Dedifferentiated amniotic fluid mesenchymal stem cell (primary cell): ENCODE results near the gene CMTM5.
"Not testable (repeated sequence)": the region's sequence is repeated elsewhere in the genome, so short reads cannot be mapped to it uniquely, and the experiment has no call there.

Source experiments
- DNase-seq: peaks from one replicate; pipeline ENCODE4 v3.0.0-alpha.2; 2016; ENCODE audit errors: extremely low spot score

The CMTM5 gene

DNA sequence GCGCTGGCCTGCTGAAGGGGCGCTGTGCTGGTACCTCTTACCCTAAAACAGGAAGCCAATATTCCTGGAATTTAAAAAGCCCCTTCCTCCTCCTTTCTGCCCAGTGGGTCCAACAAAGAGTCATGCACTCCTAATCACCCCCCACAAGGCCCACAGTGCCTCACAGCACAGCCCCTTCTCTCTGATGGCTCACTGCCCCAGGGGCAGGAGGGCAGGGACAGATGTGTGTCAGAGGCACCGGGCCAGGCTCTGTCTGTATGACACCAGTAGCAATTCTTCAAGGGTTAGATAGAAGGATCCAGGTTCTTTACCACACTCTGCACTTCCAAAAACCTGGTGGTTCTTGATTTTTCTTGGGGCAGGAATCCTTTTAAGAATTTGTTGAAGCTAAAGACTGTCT lies 22.3 kb downstream of the CMTM5 start:
- no peak for DNase-seq

DNA sequence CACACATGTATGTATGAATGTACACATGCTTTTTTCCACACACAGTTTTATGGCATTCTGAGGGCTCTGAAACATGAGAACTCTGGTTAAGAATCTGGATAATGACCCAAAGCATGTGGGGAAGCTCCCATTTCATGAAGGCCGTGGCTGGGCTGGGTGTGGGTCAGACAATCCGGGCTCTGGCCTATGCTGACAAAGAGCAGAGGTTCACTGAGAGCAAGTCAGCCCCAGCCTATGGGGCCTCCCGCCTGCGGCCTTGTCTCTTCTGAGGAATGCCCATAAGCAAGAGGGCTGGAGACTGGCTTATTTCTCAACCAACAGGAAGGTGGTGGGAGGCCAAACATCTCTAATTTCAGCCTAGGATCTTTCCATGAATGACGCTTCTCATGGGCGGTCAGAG lies 22.7 kb downstream of the CMTM5 start:
- no peak for DNase-seq

DNA sequence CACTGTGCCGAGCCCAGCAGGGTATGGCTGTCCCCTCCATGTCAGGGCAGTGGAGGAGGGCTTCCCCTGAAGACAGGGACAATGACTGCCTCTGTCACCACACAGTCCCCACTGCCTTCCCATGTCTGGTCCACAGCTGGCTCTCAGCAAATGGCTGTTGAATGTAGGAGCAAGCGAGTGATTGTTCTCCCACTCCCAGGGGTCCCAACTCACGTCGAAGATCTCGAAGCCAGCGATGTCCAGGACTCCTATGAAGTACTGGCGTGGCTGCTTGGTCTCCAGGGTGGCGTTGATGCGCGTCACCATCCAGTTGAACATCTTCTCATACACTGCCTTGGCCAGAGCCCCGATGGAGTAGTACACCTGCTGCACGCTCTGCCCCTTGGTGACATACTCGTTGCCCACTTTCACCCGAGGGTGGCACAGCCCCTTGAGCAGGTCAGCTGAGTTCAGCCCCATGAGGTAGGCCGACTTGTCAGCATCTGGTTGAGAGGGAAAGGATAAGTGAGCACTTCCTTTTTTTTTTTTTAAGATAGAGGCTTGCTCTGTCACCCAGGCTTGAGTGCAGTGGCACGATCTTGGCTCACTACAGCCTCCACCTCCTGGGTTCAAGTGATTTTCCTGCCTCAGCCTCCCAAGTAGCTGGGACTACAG lies 23.8 kb downstream of the CMTM5 start:
- DNase-seq: not testable (repeated sequence)

DNA sequence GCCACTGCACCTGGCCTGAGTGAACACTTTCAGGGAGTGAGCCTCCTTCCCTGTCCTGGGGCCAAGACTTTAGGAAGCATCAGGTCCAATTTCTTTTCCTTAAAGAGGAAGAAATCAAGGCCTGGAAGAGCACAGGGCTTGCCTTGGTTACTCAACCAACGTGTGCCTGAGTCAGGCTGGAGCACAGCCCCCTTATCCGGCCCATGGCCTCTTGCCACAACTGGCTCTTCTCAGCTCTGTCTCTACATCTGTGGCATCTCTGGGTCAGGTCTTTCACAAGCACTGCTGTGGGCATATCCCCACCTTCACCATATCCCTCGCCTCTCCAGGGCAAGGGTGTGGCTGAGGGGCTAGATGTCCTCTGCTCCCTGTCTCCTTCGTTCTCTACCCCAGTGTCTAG lies 24.4 kb downstream of the CMTM5 start:
- no peak for DNase-seq

DNA sequence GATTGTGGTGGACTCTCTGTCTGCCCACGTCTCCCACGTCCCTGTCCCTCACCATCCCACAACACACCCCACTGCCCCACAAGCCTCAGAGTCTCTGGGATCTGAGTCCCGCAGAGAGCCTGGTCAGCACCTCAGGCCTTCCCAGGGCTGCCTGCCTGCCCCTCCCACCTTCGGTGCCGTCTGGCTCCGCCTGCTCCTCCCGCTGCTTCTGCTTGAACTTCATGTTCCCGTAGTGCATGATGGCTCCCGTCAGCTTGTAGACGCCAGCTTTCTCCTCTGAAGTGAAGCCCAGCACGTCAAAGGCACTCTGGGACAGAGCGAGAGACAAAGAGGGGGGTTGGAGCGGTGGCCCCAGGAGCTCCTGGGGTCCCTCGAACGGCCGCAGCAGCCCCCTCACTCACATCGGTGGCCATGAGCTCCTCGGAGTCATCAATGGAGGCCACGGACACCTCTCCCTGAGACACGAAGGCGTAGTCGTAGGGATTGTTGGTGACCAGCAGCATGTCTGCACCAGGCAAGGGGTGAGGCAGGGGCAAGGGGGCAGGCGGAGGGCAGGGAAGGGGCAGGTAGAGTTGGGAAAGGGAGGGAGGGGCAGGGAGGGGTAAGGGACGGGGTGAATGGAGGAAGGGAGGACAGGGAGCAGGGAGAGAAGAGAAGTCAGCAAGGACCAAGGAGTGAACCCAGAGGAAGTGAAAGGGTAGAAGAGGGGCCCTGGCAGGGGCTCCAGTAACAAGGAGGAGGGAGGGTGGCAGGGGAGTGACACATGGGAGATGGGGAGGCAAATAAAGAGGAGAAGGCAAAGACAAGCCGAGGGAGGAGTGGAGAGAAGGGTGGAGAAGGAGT lies 25.7 kb downstream of the CMTM5 start:
- DNase-seq: no peak

DNA sequence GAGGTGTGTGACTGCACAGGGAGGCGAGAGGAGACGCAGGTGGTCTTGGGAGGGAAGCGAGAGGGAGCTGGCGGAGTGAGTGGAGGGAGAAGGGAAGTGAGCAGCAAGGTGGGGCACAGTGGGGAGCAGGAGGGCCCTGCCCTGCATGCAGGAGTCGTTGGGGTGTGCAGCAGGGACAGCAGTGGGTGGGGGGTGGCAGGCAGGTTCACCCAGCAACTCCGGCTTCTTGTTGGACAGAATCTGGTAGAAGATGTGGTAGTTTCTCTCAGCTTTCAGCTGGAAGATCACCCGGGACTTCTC lies 26.2 kb downstream of the CMTM5 start:
- DNase-seq: no peak

DNA sequence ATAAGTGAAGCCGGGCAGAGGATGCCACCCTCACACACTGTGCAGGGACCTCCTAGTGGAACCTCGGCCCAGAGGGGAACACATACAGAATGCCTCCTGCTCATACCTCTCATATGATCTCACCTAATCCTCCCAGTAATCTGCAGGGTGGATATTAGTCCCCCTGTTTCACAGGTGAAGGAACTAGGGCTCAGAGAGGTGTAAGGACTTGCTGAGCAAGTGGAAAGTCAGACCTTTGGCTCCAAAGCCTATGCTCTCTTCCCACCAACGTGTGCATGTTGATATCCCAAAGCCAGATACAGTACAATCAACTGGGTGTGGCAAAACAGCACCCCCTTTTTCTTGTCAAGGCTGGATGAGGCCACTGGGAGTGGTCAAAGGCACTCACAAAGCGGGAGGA lies 27.1 kb downstream of the CMTM5 start:
- no peak for DNase-seq

DNA sequence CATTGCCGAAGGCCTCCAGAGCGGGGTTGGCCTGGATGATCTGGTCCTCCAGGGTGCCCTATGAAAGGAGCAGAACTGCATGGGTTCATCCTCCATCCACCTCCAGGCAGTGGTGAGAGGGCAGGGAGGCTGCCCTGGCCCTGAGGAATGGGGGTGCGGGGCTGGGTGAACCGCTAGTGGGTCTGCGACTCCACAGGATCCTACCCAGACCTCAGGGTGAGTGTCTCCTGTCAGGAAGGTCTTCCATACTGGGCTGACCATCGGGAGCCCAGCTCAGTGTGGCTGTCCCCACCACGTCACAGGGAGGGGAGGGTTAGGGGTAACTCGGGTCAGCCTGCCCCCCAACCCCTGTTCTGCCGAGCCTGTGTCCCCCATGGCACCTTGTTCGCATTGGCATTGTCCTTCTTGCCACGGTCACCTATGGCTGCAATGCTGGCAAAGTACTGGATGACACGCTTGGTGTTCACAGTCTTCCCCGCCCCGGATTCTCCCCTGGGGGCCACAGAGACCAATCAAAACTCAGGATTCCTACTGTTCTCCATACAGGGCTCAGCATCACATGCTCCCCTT lies 27.6 kb downstream of the CMTM5 start:
- no peak for DNase-seq

DNA sequence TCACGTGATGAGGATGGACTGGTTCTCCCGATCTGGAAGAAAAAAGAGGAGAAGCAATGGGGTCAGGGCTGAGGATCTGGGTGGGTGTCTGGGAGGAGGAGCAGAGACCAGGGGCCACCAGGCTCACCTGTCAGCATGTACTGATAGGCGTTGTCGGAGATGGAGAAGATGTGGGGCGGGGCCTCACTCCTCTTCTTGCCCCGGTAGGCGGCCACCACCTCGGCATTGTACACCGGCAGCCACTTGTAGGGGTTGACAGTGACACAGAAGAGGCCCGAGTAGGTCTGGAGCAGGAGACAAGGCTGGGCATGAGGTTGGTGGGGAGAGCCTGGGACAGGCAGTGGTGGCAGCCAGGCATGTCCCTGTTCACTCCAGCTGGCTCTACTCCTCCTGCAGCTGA lies 28.2 kb downstream of the CMTM5 start:
- DNase-seq: no peak

DNA sequence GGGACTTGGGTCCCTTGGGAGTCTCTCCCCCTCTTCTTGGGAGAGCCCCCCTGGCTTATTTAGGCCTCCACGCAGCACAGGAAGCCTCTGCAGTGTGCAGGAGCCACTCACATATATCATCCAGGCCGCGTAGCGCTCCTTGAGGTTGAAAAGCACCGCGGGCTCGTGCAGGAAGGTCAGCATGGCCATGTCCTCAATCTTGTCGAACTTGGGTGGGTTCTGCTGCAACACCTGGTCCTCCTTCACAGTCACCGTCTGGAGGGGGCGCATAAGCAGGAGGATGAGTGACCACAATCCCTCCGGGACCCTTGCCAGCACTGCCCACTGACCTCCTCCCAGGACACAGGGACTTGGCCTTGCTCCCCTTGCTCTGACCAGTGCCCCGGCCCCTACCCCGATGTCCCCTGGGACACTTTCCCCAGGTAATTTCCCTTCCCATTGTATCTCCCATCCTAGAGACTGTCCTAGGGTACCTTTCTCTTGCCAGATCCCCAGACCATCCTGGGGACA lies 28.7 kb downstream of the CMTM5 start:
- DNase-seq: no peak

DNA sequence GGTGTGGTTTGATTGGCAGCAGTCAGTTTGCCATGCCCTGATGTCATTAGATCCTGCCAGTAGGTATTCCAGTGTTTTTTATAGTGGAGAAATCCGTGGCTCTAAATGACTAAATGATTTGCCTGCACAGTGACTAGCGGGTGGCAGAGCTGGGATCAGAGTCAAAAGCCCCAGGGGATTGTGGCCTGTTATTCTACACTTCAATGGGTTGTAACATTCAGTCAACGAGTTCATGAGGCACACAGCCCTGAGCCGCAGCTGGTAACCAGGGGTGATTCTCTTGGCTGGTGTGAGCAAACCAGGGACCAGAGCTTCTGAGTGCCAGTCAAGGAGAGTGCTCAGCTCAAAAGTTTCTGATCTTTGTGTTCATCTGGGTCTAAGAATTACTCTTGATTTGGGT lies 29.4 kb downstream of the CMTM5 start:
- no peak for DNase-seq

DNA sequence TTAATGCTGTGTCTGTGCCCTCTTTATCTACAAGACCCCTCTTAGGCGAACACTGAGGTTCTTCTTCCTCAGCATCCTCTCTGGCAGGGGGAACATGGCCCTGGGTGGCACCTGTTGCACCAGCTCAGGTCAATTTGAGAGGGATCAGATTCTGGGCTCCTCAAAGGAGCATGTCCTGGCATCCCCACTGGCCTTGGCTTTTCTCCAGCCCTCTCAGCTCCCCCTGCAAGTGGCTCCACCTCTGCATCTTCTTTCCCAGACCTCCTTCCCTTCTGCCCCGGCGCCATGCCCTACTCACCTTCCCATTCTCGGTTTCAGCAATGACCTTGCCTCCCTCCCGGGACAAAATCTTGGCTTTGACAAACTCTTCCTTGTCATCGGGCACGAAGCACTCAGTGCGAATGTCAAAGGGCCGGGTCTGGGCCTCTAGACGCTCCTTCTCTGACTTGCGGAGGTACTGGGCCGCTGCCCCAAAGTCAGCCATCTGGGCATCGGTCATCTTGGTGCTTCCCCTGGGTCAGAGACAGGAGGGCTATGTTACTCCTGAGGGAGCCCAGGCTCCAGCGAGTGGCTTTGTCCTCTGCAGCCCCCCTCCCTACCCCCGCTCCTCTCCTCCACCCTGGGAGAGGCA lies 30.0 kb downstream of the CMTM5 start:
- no peak for DNase-seq

DNA sequence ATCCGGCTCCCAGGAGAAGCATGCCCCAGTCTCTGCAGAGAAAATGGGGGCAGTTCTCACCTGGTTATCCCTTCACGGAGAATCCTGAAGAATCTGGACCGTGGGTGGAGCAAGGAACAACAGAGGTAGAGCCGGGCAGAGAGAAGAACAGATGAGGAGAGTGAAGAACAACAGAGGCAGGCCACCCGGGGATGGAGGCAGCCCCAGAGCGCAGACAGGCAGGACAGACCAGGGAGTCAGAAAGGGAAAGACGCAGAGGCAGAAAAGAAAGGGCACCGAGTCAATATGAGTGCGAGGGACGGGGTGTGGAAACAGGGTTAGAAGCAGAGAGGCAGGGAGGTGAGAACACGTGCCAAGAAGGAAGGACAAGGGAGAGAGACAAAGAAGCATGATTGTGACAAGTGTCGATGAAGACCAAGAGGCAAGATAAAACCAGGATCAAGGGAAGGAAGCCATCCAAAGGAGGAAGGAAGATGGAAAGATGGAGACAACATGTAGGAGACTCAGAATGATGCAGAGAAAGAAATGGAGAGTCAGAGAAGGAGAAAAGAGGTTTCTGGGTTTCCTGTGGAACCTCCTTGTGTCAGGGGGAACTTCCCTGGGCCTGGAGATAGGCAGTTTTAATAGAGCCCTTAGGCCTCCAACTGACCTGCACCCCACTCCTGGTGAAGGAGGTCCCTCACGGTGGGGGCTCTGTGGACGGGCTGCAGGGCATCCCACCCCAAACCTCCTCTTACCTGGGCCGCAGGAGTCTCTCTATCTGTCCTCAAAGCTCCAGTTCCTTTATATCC lies 30.9 kb downstream of the CMTM5 start, which contains the start of gene MYH6:
MYH6 (minus strand) TSS at position 758 of the 791 bp plus-strand sequence. CDS start 1,050 bp downstream, outside the sequence.
- DNase-seq: no peak

DNA sequence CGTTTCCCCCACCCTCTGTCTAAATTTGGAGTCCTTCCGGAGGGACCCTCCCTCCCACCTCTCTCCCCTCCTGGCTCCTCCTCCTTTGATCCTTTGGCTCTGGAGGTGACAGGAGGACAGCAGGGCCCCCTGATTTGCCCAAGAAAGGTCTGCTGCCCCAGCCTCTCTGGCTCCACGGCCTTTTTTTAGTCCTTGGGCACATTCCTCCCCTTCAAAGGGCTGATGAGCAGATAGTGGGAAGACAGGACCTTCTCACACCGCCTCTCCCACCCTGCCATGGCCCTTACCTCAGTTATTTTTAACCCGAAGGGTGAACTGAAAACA lies 31.4 kb downstream of the CMTM5 start:
- DNase-seq: no peak

DNA sequence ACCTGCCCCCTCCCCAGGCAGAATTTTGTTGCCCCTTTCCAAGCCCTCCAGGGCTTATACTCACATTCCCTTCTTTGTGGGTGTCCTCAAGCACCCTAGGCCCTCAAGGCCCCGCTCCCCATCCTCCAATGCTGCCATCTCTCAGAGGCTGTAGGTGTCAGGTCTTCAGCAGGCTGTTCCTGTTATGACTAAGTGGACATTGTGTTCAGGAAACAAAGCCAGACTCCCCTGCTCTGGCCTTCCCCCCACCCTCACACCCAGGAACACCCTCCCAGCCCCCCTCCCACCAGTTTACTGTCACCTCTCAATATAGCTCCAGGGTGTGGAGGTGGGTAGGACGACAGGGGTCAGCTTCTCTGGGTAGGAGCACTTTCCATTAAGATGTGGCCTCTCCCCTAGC lies 32.6 kb downstream of the CMTM5 start:
- DNase-seq: no peak

DNA sequence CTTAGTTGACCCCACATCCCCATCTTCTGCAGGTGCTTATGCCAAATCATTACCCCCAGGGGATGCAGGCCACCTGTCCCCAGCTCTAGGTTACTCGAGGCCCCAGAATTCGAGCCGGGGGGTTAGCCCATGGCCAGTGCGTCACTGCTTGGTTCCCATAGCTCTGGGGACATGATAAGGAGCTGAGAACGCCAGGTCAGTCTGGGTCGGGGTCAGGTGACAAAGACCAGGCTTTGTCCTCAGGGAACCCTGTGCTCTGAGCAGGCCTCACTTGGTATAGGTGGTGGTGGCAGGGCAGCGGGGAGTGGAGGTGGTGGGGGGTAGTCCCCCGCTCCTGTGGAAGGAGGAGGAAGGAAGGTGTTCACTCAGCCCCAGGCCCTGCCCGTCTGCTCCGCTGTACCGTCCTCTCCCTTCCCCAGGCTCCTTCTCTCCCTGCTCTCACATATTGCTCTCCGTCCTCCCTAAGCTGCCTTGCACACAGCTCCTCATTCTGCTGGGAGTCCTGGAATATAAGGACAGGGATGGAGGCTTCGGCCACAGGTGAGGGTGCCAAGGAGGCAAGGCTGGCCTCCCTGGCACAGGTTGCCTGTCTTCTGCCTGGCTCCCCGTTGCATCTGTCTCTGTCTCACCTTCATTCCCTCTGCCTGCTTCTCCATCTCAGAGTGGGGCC lies 33.3 kb downstream of the CMTM5 start:
- DNase-seq: no peak

DNA sequence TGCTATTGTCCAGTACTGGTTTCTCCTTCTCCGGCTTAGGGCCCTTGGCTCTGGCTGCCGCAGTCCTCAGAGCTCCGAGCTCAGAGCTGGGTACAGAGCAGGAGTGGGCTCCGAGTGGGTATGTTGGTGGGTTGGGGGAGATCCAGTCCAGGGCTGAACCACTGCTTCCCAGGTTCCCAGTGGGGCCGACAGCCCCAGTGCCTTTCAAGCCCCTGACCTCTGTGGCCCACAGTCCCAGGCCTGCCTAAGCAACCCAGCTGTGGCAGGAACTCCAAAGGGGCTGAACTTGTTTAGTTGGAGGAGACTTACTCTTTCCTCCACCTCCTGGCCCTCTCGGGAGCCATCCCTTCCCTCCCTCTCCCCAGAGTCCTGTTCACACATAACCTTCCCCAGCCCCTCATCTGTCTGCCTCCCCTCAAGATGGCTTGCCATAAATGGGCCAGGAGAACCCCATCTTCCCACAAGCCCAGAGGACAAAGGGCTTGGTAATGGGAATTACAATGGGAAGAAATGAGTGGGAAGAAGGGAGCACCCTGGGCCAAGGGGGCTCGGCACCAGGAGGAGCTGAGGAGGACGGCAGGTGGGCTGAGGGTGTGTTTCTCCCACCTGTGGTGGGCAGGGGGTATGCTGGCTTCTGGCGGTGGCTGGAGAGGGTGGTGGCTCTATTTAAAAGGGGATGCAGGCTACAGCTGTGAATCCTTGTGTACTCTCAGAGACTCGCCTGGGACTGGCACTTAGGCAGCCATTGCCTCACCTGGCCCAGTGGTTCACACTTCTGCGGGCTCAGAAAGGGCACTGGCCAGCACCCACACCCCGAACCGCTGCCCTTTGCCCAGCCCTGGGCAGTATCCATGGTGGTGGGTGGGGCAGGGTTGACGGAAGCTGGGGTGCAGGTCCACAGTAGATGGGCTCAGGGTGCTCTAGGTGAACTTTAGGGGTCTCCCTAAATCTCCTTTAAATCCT lies 35.0 kb downstream of the CMTM5 start:
- no peak for DNase-seq

DNA sequence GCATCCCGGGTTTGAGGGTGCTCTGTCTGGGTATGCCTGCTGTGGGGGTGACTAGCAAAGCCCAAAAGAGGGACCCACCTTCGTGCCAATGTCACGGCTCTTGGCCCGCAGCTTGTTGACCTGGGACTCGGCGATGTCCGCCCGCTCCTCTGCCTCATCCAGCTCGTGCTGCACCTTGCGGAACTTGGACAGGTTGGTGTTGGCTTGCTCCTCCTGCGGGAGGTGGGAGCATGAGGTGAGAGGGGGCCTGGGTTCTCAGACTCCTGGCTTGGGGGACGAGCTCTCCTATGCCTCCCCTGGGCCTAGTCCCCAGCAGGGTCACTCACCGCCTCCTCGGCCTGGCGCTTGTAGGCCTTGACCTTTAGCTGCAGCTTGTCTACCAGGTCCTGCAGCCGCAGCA lies 36.8 kb downstream of the CMTM5 start:
- DNase-seq: no peak

DNA sequence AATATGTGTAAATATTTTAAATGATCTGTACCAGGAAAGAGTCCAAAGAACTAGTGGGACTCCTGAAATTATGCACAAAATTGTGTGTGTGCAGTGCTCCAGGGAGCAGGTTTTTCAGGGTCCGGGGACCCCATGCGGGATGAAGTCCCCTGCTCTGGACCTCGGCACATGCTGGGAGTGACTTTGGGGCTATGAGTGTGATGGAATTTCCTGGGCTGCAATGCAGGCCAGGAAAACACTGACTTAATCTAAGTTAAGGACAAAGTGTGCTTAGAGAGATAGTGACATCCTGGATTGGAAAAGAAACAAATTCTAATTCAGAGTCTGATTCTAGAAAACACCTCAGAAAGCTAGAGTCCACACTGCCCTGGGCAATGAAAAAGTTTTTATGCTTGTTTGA lies 37.4 kb downstream of the CMTM5 start:
- no peak for DNase-seq
